Measurements from ENCODE around the gene FSD1L.

The FSD1L gene

DNA sequence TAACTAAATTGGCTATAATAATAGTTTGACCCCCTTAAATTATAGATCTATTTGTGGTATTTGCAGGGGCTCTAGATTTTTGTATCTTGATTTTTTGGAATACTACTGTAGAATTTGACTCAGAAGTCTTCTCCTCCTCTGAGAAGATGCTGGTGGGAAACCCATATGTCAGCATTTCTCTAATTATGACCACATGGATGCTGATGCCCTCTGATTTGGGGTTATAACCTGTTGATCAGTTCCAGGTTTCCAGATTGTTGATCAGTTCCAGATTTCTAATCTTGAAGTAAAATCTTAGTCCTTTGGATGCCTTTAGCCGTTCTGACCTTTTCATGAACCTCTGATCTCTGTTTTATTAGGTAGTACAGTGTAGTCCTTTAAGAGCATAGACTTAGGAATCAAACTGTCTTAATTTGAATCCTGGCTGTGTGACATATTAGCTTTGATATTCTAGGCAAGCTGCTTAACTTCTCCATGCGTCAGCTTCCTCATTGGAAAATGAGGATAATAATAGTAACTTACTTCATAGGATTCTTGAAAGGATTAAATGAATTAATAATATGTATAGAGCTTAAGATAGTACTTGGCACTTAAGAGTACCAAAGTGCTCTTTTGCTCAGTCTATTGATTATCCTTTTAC, 8.1 kb downstream of the FSD1L start:
- H2AFZ ChIP-seq (ENCODE audit: low read depth, low read length, severe bottlenecking), result no peak overlapping the region
- no peak for TF ChIP-seq EZH2phosphoT487 (conservative IDR thresholded peaks at IDR 0.05; ENCODE audit: low read length)
- TF ChIP-seq CTCF (IDR thresholded peaks at IDR 0.05; ENCODE audit: insufficient read depth, low read length, poor library complexity, severe bottlenecking), result no peak
- no peaks in the 10 kb centered on the region for H4K20me1 ChIP-seq (ENCODE audit: low read depth, low read length)
- no peaks in the 10 kb centered on the region for H3K9me2 ChIP-seq (replicated peaks; ENCODE audit: insufficient read depth, low read length)
- no peaks in the 10 kb centered on the region for H3K79me2 ChIP-seq (ENCODE audit: insufficient read depth, low read length)
- H3K36me3 ChIP-seq (ENCODE audit: low read length), result no peaks in the 10 kb centered on the region
- H3K27me3 ChIP-seq (ENCODE audit: low read length), result no peaks in the 10 kb centered on the region
- H3K4me3 ChIP-seq (ENCODE audit: insufficient read depth, low read length, poor library complexity, severe bottlenecking), result no peak overlapping the region
- no peak overlapping the region for H3K27ac ChIP-seq (ENCODE audit: low read depth, low read length)
- H3K9ac ChIP-seq (ENCODE audit: low read length), result no peak overlapping the region
- no peaks in the 10 kb centered on the region for H3F3A ChIP-seq (ENCODE audit: insufficient read depth)
- no peak overlapping the region for H3K4me2 ChIP-seq (ENCODE audit: low read depth, low read length, poor library complexity, severe bottlenecking)
- peaks cover 17% of the 10 kb centered on the region; the same call in 1 of the 2 replicates for H3K9me3 ChIP-seq (ENCODE audit: insufficient read depth, low read length)

- no peaks in the 10 kb centered on the region for H4K20me1 ChIP-seq (ENCODE audit: low read depth, low read length)
- TF ChIP-seq CTCF (IDR thresholded peaks at IDR 0.05; ENCODE audit: insufficient read depth, low read length, poor library complexity, severe bottlenecking), result no peak
- TF ChIP-seq EZH2phosphoT487 (conservative IDR thresholded peaks at IDR 0.05; ENCODE audit: low read length), result no peak
- H3K27ac ChIP-seq (ENCODE audit: low read depth, low read length), result no peak overlapping the region
- no peaks in the 10 kb centered on the region for H3K79me2 ChIP-seq (ENCODE audit: insufficient read depth, low read length)
- no peak overlapping the region for H2AFZ ChIP-seq (ENCODE audit: low read depth, low read length, severe bottlenecking)
- no peaks in the 10 kb centered on the region for H3F3A ChIP-seq (ENCODE audit: insufficient read depth)
- H3K4me3 ChIP-seq (ENCODE audit: insufficient read depth, low read length, poor library complexity, severe bottlenecking), result no peak overlapping the region
- no peaks in the 10 kb centered on the region for H3K36me3 ChIP-seq (ENCODE audit: low read length)
- H3K9ac ChIP-seq (ENCODE audit: low read length), result no peak overlapping the region
- H3K9me3 ChIP-seq (ENCODE audit: insufficient read depth, low read length), result peaks cover 17% of the 10 kb centered on the region; the same call in 1 of the 2 replicates
- H3K9me2 ChIP-seq (replicated peaks; ENCODE audit: insufficient read depth, low read length), result no peaks in the 10 kb centered on the region
- H3K27me3 ChIP-seq (ENCODE audit: low read length), result no peaks in the 10 kb centered on the region
- no peak overlapping the region for H3K4me2 ChIP-seq (ENCODE audit: low read depth, low read length, poor library complexity, severe bottlenecking)
Measured at GRCh38 chr9:105457560-105458294, 9.9 kb downstream of the FSD1L start.

GRCh38 chr9:105458404-105458803, 10.6 kb downstream of the FSD1L start:
- H3K9me2 ChIP-seq (replicated peaks; ENCODE audit: insufficient read depth, low read length), result no peaks in the 10 kb centered on the region
- H4K20me1 ChIP-seq (ENCODE audit: low read depth, low read length), result no peaks in the 10 kb centered on the region
- no peaks in the 10 kb centered on the region for H3K27me3 ChIP-seq (ENCODE audit: low read length)
- TF ChIP-seq EZH2phosphoT487 (conservative IDR thresholded peaks at IDR 0.05; ENCODE audit: low read length) (no peak), CTCF (IDR thresholded peaks at IDR 0.05; ENCODE audit: insufficient read depth, low read length, poor library complexity, severe bottlenecking) (no peak)
- no peak overlapping the region for H3K27ac ChIP-seq (ENCODE audit: low read depth, low read length)
- peaks cover 17% of the 10 kb centered on the region; the same call in 1 of the 2 replicates for H3K9me3 ChIP-seq (ENCODE audit: insufficient read depth, low read length)
- no peaks in the 10 kb centered on the region for H3K79me2 ChIP-seq (ENCODE audit: insufficient read depth, low read length)
- H3K9ac ChIP-seq (ENCODE audit: low read length), result no peak overlapping the region
- H3K4me2 ChIP-seq (ENCODE audit: low read depth, low read length, poor library complexity, severe bottlenecking), result no peak overlapping the region
- no peak overlapping the region for H3K4me3 ChIP-seq (ENCODE audit: insufficient read depth, low read length, poor library complexity, severe bottlenecking)
- H3K36me3 ChIP-seq (ENCODE audit: low read length), result no peaks in the 10 kb centered on the region
- H3F3A ChIP-seq (ENCODE audit: insufficient read depth), result no peaks in the 10 kb centered on the region
- no peak overlapping the region for H2AFZ ChIP-seq (ENCODE audit: low read depth, low read length, severe bottlenecking)
